Measurements from ENCODE around the gene KRTCAP2.
"Not testable (repeated sequence)": the region's sequence is repeated elsewhere in the genome, so short reads cannot be mapped to it uniquely, and the experiment has no call there.

The KRTCAP2 gene

GRCh38 chr1:155198547-155198906, 25.4 kb upstream of the KRTCAP2 start:
- DNase-seq = no peak

- no peak for DNase-seq
Observed at GRCh38 chr1:155197901-155198546, 24.9 kb upstream of the KRTCAP2 start.

GRCh38 chr1:155196893-155197638, 24.0 kb upstream of the KRTCAP2 start:
- DNase-seq = no peak

GRCh38 chr1:155196103-155196892, 23.2 kb upstream of the KRTCAP2 start:
- no peak for DNase-seq

- no peak for DNase-seq
Observed at GRCh38 chr1:155195201-155196102, 22.3 kb upstream of the KRTCAP2 start.

GRCh38 chr1:155193991-155194240, 20.8 kb upstream of the KRTCAP2 start:
- DNase-seq = not testable (repeated sequence)

- DNase-seq = peak; percentile 59
Observed at GRCh38 chr1:155193275-155193990, 20.3 kb upstream of the KRTCAP2 start.

- DNase-seq = peak; percentile 27
Observed at GRCh38 chr1:155192346-155193274, 19.5 kb upstream of the KRTCAP2 start.

- no peak for DNase-seq
Observed at GRCh38 chr1:155191904-155192303, 18.8 kb upstream of the KRTCAP2 start.

GRCh38 chr1:155189926-155190325, 16.8 kb upstream of the KRTCAP2 start:
- DNase-seq = not testable (repeated sequence)

GRCh38 chr1:155188268-155188667, 15.2 kb upstream of the KRTCAP2 start:
- no peak for DNase-seq

GRCh38 chr1:155187456-155187891, 14.4 kb upstream of the KRTCAP2 start:
- no peak for DNase-seq

- DNase-seq = no peak
Observed at GRCh38 chr1:155186794-155187455, 13.8 kb upstream of the KRTCAP2 start.

- no peak for DNase-seq
Observed at GRCh38 chr1:155186067-155186793, 13.1 kb upstream of the KRTCAP2 start.

GRCh38 chr1:155185783-155186066, 12.6 kb upstream of the KRTCAP2 start:
- no peak for DNase-seq

GRCh38 chr1:155184835-155185782, 12.0 kb upstream of the KRTCAP2 start:
- no peak for DNase-seq

GRCh38 chr1:155184351-155184811, 11.3 kb upstream of the KRTCAP2 start:
- DNase-seq = no peak

GRCh38 chr1:155183775-155184221, 10.7 kb upstream of the KRTCAP2 start:
- DNase-seq = no peak
